ENCODE data around the gene ABCA7. TPM values are rescaled to one million over a fixed set of nuclear protein-coding genes. Genes with fewer than 3 reads are reported as not detected.
A peak's percentile ranks its signal among the peaks of the same experiment; 100 is the strongest.

The ABCA7 gene
- total and polyA plus RNA-seq, 2 of the 13 experiments (the other 11 are each of a cell fraction or from before 2014, with no cell fraction given): 4.4 to 32.4 TPM

GRCh38 chr19:993361-993830, 46.5 kb upstream of the ABCA7 start (continued):
- TF ChIP-seq ZNF616 (CRISPR knock-in tag; IDR thresholded peaks at IDR 0.05; ENCODE audit: low read depth) (no peak), CBFB (CRISPR knock-in tag; IDR thresholded peaks at IDR 0.05) (peak; percentile 42; the same call in 1 of the 2 replicates), CCDC6 (CRISPR knock-in tag; IDR thresholded peaks at IDR 0.05) (no peak), MAFG (CRISPR knock-in tag; IDR thresholded peaks at IDR 0.05) (no peak), NR2F2 (IDR thresholded peaks at IDR 0.05; ENCODE audit: borderline replicate concordance, low read depth) (peak; percentile 49; the same call in 1 of the 2 replicates), ZNF543 (CRISPR knock-in tag; IDR thresholded peaks at IDR 0.05) (no peak), MTA1 (CRISPR knock-in tag; IDR thresholded peaks at IDR 0.05; ENCODE audit: borderline replicate concordance) (peak; percentile 95), XRCC5 (optimal IDR thresholded peaks at IDR 0.05; ENCODE audit: low read length) (peak; percentile 13), ZNF280D (CRISPR knock-in tag; IDR thresholded peaks at IDR 0.05) (no peak), ATF7 (IDR thresholded peaks at IDR 0.05) (no peak), ATF7 (CRISPR knock-in tag; IDR thresholded peaks at IDR 0.05) (no peak; the same call in 1 of the 2 replicates), ZNF224 (CRISPR knock-in tag; IDR thresholded peaks at IDR 0.05) (no peak), ZNF776 (CRISPR knock-in tag; IDR thresholded peaks at IDR 0.05) (no peak), ZNF639 (CRISPR knock-in tag; conservative IDR thresholded peaks at IDR 0.05) (no peak), KDM6A (CRISPR knock-in tag; IDR thresholded peaks at IDR 0.05; ENCODE audit: low read depth) (peak; percentile 82), NCOA2 (CRISPR knock-in tag; IDR thresholded peaks at IDR 0.05) (peak; percentile 66; the same call in 1 of the 2 replicates)
- TF ChIP-seq, protein P1, sequence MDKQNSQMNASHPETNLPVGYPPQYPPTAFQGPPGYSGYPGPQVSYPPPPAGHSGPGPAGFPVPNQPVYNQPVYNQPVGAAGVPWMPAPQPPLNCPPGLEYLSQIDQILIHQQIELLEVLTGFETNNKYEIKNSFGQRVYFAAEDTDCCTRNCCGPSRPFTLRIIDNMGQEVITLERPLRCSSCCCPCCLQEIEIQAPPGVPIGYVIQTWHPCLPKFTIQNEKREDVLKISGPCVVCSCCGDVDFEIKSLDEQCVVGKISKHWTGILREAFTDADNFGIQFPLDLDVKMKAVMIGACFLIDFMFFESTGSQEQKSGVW (CRISPR knock-in tag; IDR thresholded peaks at IDR 0.05; ENCODE audit: borderline replicate concordance): no peak
- TF ChIP-seq, protein P2, sequence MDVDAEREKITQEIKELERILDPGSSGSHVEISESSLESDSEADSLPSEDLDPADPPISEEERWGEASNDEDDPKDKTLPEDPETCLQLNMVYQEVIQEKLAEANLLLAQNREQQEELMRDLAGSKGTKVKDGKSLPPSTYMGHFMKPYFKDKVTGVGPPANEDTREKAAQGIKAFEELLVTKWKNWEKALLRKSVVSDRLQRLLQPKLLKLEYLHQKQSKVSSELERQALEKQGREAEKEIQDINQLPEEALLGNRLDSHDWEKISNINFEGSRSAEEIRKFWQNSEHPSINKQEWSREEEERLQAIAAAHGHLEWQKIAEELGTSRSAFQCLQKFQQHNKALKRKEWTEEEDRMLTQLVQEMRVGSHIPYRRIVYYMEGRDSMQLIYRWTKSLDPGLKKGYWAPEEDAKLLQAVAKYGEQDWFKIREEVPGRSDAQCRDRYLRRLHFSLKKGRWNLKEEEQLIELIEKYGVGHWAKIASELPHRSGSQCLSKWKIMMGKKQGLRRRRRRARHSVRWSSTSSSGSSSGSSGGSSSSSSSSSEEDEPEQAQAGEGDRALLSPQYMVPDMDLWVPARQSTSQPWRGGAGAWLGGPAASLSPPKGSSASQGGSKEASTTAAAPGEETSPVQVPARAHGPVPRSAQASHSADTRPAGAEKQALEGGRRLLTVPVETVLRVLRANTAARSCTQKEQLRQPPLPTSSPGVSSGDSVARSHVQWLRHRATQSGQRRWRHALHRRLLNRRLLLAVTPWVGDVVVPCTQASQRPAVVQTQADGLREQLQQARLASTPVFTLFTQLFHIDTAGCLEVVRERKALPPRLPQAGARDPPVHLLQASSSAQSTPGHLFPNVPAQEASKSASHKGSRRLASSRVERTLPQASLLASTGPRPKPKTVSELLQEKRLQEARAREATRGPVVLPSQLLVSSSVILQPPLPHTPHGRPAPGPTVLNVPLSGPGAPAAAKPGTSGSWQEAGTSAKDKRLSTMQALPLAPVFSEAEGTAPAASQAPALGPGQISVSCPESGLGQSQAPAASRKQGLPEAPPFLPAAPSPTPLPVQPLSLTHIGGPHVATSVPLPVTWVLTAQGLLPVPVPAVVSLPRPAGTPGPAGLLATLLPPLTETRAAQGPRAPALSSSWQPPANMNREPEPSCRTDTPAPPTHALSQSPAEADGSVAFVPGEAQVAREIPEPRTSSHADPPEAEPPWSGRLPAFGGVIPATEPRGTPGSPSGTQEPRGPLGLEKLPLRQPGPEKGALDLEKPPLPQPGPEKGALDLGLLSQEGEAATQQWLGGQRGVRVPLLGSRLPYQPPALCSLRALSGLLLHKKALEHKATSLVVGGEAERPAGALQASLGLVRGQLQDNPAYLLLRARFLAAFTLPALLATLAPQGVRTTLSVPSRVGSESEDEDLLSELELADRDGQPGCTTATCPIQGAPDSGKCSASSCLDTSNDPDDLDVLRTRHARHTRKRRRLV (CRISPR knock-in tag; IDR thresholded peaks at IDR 0.05): no peak
- TF ChIP-seq, protein P3, sequence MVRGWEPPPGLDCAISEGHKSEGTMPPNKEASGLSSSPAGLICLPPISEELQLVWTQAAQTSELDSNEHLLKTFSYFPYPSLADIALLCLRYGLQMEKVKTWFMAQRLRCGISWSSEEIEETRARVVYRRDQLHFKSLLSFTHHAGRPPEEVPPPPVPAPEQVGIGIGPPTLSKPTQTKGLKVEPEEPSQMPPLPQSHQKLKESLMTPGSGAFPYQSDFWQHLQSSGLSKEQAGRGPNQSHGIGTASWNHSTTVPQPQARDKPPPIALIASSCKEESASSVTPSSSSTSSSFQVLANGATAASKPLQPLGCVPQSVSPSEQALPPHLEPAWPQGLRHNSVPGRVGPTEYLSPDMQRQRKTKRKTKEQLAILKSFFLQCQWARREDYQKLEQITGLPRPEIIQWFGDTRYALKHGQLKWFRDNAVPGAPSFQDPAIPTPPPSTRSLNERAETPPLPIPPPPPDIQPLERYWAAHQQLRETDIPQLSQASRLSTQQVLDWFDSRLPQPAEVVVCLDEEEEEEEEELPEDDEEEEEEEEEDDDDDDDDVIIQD (CRISPR knock-in tag; IDR thresholded peaks at IDR 0.05; ENCODE audit: low read depth): 0 out of 2 replicates have a peak, but pooled peaks have one; percentile 22

Data from HepG2 (cell line).